GM23248 (cell line): ENCODE measurements around the gene TRPM3.

Experiments used
- EZH2 ChIP-seq: fragments of 200-600 bp; sonication (generic); IDR thresholded peaks from 2 replicates; pipeline ENCODE4 v1.6.1; 2018; ENCODE audit warnings: antibody characterized with exemption, mild to moderate bottlenecking; ENCODE audit not compliant: insufficient read depth, poor library complexity, severe bottlenecking
- EZH2phosphoT487 ChIP-seq: fragments of 200-600 bp; sonication (generic); IDR thresholded peaks from 2 replicates; pipeline ENCODE4 v1.6.1; 2018; ENCODE audit warnings: antibody characterized with exemption, moderate library complexity, mild to moderate bottlenecking, low read depth; ENCODE audit not compliant: insufficient read depth

DNA sequence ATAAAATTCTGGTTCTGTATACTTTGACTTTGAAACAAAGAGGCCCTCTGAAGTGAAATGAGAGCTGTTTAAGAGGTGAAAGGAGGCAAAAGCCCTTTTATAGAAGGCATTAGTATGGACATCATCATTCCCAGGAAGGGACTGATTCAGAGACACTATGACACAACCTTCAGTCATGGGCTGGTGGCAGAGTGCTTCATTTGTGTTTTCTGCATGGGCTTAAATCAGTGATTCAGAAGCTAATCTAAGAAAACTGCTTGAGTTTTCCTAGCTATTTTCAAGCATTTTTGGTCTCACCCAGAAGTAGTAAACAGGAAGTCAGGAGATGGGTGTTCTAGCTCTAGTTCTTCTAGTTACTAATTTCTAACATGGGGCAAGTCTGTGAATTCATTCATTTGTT lies 288.9 kb downstream of the TRPM3 start:
- TF ChIP-seq EZH2 (no peak), EZH2phosphoT487 (no peak)
